SH-SY5Y (cell line): ENCODE data around the gene ZBED1.

ENCODE experiments used
- GATA2 ChIP-seq: IDR thresholded peaks from 2 replicates; pipeline ENCODE4 v1.6.1; 2011; ENCODE audit warnings: mild to moderate bottlenecking, low read depth, low read length
- GATA3 ChIP-seq: IDR thresholded peaks from 2 replicates; pipeline ENCODE4 v1.6.1; 2011; ENCODE audit warnings: low read depth, mild to moderate bottlenecking, low read length, moderate library complexity

GRCh38 chrX:2495595-2495994 lies 5.2 kb downstream of the ZBED1 start:
- TF ChIP-seq GATA2 (no peak), GATA3 (no peak)
